Ishikawa (cell line): ENCODE measurements around the gene CPNE6.

Source experiments
- CREB1 ChIP-seq: IDR thresholded peaks from 2 replicates; pipeline ENCODE4 v1.6.1; 2012; ENCODE audit warnings: low read depth
- EP300 ChIP-seq: IDR thresholded peaks from 2 replicates; pipeline ENCODE4 v1.6.1; 2012; ENCODE audit warnings: borderline replicate concordance
- FOXM1 ChIP-seq: IDR thresholded peaks from 2 replicates; pipeline ENCODE4 v1.6.1; 2012; ENCODE audit warnings: low read depth, borderline replicate concordance
- TAF1 ChIP-seq: IDR thresholded peaks from 2 replicates; pipeline ENCODE4 v1.6.1; 2012; ENCODE audit warnings: low read depth, mild to moderate bottlenecking
- TF ChIP-seq, protein P1 (sequence below): IDR thresholded peaks from 2 replicates; pipeline ENCODE4 v1.6.1; 2012; ENCODE audit warnings: low read depth, mild to moderate bottlenecking
- TF ChIP-seq, protein P2 (sequence below): IDR thresholded peaks from 2 replicates; pipeline ENCODE4 v1.6.1; 2012

DNA sequence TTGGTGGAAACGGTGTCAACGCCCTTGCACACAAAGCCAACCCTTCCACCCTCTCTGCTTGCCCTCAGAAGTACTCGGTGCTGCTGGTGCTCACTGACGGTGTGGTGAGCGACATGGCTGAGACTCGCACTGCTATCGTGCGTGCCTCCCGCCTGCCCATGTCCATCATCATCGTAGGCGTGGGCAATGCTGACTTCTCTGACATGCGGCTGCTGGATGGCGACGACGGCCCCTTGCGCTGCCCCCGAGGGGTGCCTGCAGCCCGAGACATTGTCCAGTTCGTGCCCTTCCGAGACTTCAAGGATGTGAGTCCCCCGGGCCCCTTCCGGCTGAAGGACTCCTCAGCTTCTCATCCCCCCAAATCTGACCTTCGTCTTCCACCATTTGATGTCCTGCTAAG, 5.7 kb downstream of the CPNE6 start:
- TF ChIP-seq, protein P1, sequence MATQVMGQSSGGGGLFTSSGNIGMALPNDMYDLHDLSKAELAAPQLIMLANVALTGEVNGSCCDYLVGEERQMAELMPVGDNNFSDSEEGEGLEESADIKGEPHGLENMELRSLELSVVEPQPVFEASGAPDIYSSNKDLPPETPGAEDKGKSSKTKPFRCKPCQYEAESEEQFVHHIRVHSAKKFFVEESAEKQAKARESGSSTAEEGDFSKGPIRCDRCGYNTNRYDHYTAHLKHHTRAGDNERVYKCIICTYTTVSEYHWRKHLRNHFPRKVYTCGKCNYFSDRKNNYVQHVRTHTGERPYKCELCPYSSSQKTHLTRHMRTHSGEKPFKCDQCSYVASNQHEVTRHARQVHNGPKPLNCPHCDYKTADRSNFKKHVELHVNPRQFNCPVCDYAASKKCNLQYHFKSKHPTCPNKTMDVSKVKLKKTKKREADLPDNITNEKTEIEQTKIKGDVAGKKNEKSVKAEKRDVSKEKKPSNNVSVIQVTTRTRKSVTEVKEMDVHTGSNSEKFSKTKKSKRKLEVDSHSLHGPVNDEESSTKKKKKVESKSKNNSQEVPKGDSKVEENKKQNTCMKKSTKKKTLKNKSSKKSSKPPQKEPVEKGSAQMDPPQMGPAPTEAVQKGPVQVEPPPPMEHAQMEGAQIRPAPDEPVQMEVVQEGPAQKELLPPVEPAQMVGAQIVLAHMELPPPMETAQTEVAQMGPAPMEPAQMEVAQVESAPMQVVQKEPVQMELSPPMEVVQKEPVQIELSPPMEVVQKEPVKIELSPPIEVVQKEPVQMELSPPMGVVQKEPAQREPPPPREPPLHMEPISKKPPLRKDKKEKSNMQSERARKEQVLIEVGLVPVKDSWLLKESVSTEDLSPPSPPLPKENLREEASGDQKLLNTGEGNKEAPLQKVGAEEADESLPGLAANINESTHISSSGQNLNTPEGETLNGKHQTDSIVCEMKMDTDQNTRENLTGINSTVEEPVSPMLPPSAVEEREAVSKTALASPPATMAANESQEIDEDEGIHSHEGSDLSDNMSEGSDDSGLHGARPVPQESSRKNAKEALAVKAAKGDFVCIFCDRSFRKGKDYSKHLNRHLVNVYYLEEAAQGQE: no peak
- no peak for TF ChIP-seq EP300
- no peak for TF ChIP-seq CREB1
- TF ChIP-seq TAF1: no peak
- no peak for TF ChIP-seq FOXM1
- TF ChIP-seq, protein P2, sequence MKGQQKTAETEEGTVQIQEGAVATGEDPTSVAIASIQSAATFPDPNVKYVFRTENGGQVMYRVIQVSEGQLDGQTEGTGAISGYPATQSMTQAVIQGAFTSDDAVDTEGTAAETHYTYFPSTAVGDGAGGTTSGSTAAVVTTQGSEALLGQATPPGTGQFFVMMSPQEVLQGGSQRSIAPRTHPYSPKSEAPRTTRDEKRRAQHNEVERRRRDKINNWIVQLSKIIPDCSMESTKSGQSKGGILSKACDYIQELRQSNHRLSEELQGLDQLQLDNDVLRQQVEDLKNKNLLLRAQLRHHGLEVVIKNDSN: no peak
